Parathyroid adenoma (tissue), 2 donors: ENCODE measurements around the gene LRP11.

Experiments
- H2AFZ ChIP-seq: fragments of 300-600 bp; sonication (generic); one replicate; pipeline ENCODE4 v1.7.0; 2017; ENCODE audit warnings: antibody characterized with exemption, mild to moderate bottlenecking
- H3K27ac ChIP-seq: fragments of 300-600 bp; sonication (generic); one replicate; pipeline ENCODE4 v1.7.0; 2017
- H3K27me3 ChIP-seq: fragments of 300-600 bp; sonication (generic); one replicate; pipeline ENCODE4 v1.7.0; 2017; ENCODE audit warnings: low read length; ENCODE audit not compliant: control insufficient read depth, insufficient read depth
- H3K36me3 ChIP-seq: fragments of 300-600 bp; sonication (generic); one replicate; pipeline ENCODE4 v1.7.0; 2017; ENCODE audit warnings: low read length; ENCODE audit not compliant: control insufficient read depth, insufficient read depth
- H3K4me1 ChIP-seq: fragments of 300-600 bp; sonication (generic); one replicate; pipeline ENCODE4 v1.7.0; 2017; ENCODE audit warnings: control low read depth
- H3K4me2 ChIP-seq: fragments of 300-600 bp; sonication (generic); one replicate; pipeline ENCODE4 v1.7.0; 2017; ENCODE audit warnings: low read length
- H3K4me3 ChIP-seq: fragments of 300-600 bp; sonication (generic); one replicate; pipeline ENCODE4 v1.7.0; 2017; ENCODE audit warnings: low read depth, low read length
- H3K79me2 ChIP-seq: fragments of 300-600 bp; sonication (generic); one replicate; pipeline ENCODE4 v1.7.0; 2017; ENCODE audit warnings: control low read depth
- H3K9ac ChIP-seq: fragments of 300-600 bp; sonication (generic); one replicate; pipeline ENCODE4 v1.7.0; 2017; ENCODE audit warnings: mild to moderate bottlenecking
- H3K9me3 ChIP-seq: fragments of 300-600 bp; sonication (generic); one replicate; pipeline ENCODE4 v1.7.0; 2017; ENCODE audit warnings: low read length; ENCODE audit not compliant: control insufficient read depth
- TF ChIP-seq, protein P1 (sequence below): fragments of 300-600 bp; sonication (generic); IDR thresholded peaks from one replicate; pipeline ENCODE4 v1.7.0; 2017; ENCODE audit warnings: antibody characterized with exemption, mild to moderate bottlenecking
- donor health status: primary hyperparathyroidism.

The LRP11 gene

DNA sequence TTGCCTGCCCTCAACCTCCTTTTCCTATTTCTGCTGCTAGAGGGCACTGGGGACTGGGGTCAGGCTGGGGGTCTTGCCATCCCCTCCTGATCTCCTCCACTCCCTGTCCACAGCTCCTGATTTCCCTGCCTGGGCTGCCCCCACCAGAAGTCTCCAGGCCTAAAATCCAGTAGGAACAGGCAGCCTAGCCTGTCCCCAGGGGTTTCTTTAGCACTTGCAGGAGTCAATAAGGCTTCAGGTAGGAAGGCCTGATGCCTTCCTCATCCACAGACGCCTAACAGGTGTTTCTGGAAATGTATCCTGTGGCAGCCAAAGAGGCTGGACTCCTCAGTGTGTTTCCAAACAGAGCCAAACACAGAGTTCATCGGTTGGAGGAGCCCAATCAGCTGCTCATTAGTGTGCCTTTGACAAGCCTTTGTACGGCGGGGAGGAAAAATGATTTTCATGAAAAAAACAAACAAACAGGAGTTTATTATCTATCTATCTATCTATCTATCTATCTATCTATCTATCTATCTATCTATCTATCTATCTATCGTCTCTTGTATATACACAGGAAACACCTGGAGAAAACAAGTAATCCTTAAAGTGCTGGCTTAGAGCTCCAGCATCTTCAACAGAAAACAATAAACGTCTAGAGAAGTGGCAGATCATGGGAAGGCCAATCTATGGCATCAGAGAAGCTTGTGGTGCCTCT lies 37.4 kb upstream of the LRP11 start:
- no peak overlapping the region for H3K9ac ChIP-seq
- no peak overlapping the region for H2AFZ ChIP-seq
- TF ChIP-seq, protein P1, sequence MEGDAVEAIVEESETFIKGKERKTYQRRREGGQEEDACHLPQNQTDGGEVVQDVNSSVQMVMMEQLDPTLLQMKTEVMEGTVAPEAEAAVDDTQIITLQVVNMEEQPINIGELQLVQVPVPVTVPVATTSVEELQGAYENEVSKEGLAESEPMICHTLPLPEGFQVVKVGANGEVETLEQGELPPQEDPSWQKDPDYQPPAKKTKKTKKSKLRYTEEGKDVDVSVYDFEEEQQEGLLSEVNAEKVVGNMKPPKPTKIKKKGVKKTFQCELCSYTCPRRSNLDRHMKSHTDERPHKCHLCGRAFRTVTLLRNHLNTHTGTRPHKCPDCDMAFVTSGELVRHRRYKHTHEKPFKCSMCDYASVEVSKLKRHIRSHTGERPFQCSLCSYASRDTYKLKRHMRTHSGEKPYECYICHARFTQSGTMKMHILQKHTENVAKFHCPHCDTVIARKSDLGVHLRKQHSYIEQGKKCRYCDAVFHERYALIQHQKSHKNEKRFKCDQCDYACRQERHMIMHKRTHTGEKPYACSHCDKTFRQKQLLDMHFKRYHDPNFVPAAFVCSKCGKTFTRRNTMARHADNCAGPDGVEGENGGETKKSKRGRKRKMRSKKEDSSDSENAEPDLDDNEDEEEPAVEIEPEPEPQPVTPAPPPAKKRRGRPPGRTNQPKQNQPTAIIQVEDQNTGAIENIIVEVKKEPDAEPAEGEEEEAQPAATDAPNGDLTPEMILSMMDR = no peak
- no peaks in the 10 kb centered on the region for H3K4me1 ChIP-seq
- H3K27ac ChIP-seq = no peak overlapping the region
- no peaks in the 10 kb centered on the region for H3K36me3 ChIP-seq
- H3K4me2 ChIP-seq = no peak overlapping the region
- no peak overlapping the region for H3K4me3 ChIP-seq
- H3K27me3 ChIP-seq = no peaks in the 10 kb centered on the region
- peaks cover 3% of the 10 kb centered on the region for H3K79me2 ChIP-seq
- no peaks in the 10 kb centered on the region for H3K9me3 ChIP-seq

DNA sequence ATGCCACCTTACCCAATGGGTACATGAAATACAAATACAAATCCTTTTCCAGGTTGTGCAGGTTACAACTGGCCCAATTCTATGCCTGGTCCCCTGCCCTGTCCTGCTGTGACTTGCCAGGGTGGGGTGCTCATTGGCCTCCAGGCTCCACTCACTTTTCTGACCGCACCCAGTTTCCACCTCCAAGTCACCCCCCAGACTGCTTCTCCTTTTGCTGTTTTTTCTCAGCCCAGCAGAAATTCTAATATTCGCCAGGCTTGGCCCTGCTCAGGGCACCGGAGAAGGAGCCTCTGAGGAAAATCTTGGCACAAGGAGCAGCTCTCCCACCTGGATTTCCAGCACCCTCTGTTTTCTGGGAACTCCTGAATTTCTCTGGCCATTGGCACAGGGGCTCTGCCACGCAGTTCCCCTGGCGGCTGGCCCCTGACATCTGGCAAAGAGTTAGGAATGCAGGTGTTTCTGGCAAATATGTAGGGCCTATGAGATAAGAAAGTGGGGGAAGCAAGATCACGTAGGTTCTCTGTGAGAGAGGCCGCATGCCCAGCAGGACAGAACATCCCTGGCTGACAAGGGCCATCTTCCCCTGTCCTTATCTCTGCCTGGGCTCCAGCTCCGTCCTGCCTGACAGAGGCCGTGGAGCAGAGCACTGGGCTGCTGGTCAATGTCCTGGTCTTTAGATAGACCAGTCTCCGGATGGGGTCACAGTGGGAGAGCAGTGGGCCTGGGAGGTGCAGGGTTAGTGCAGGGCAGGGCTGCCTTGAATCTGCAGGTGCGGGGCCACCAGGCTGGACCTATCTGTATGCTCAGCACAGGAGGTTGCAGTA lies 36.7 kb upstream of the LRP11 start:
- Histone ChIP-seq H3K4me3 (no peak overlapping the region), H3K27ac (no peak overlapping the region), H3K9ac (no peak overlapping the region), H2AFZ (no peak overlapping the region), H3K4me2 (no peak overlapping the region), H3K4me1 (peaks cover 6% of the 10 kb centered on the region), H3K79me2 (peaks cover under 1% of the 10 kb centered on the region), H3K9me3 (no peaks in the 10 kb centered on the region), H3K27me3 (no peaks in the 10 kb centered on the region), H3K36me3 (no peaks in the 10 kb centered on the region)
- TF ChIP-seq, protein P1 = no peak

DNA sequence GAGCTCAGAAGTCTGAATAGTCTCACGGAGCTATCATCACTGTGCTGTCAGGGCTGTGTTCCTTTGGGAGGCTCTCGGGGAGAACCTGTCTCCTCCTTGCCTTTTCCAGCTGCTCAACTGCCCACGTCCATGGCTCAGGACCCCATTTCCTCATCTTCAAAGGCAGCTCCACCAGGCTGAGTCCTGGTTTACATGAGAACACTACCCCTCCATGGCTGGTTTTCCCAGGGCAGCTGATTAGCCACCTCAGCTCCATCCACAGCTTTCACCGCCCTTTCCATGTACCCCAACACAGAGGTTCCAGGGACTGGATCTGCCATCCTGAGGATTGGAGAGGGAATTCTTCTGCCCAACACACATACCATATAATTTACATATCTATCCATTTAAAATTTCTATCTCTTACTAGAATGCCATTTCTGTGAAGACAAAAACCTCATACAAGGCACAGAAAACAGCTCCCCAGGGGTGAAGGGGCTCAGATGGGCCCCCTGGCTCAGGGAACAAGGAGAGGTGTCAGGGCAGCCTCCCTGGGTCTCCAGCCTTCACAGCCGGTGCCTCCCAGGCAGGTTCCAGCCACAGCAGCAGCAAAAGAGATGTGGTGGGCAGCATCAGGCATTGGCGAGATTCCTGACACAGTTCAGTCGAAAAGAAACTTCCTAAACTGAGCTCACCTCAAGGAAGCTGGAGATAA lies 35.9 kb upstream of the LRP11 start:
- Histone ChIP-seq H3K36me3 (no peaks in the 10 kb centered on the region), H3K27ac (no peak overlapping the region), H3K79me2 (no peaks in the 10 kb centered on the region), H3K4me2 (no peak overlapping the region), H2AFZ (no peak overlapping the region), H3K9ac (no peak overlapping the region), H3K4me1 (peaks cover 14% of the 10 kb centered on the region), H3K4me3 (no peak overlapping the region), H3K27me3 (no peaks in the 10 kb centered on the region), H3K9me3 (no peaks in the 10 kb centered on the region)
- TF ChIP-seq, protein P1 = no peak

DNA sequence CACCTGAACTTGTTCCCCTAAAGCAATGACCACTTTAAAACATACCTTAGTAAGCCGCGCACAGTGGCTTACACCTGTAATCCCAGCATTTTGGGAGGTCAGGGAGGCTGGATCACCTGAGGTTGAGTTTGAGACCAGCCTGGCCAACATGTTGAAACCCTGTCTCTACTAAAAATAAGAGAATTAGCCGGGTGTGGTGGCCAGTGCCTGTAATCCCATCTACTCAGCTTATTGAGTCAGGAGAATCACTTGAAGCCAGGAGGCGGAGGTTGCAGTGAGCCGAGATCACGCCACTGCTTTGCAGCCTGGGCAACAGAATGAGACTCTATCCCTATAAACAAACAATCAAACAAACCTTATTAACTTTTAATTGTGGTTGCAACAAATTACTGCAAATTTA lies 35.3 kb upstream of the LRP11 start:
- Histone ChIP-seq H3K4me3 (no peak overlapping the region), H3K9me3 (no peaks in the 10 kb centered on the region), H3K4me2 (no peak overlapping the region), H2AFZ (no peak overlapping the region), H3K27me3 (no peaks in the 10 kb centered on the region), H3K4me1 (peaks cover 18% of the 10 kb centered on the region), H3K36me3 (no peaks in the 10 kb centered on the region), H3K27ac (no peak overlapping the region), H3K9ac (no peak overlapping the region), H3K79me2 (no peaks in the 10 kb centered on the region)
- TF ChIP-seq, protein P1 = no peak
